ENCODE data around the gene COPG1. TPM values are rescaled to one million over a fixed set of nuclear protein-coding genes. Genes with fewer than 3 reads are reported as not detected.
"Not testable (repeated sequence)": the region's sequence is repeated elsewhere in the genome, so short reads cannot be mapped to it uniquely, and the experiment has no call there.

The COPG1 gene
- total and polyA plus RNA-seq, 4 experiments from 2014 or later = 67.4 to 147 (median 129) TPM

GRCh38 chr3:129240436-129240835 is 9.0 kb upstream of the COPG1 start:
- peaks cover 7 to 20% (median 15%) of the 10 kb centered on the region in 4 donors for H3K4me1 Mint-ChIP-seq
- H3K36me3 Mint-ChIP-seq = no peaks in the 10 kb centered on the region
- ChIA-PET POLR2A (ENCODE audit: partially characterized antibody) (no interaction called here), CTCF (ENCODE audit: partially characterized antibody) (interaction anchor here (1.1 to 2.3 kb wide), 2 partner anchors 187 to 270 kb away, joined by 9 to 13 read pairs; no protein-coding TSS in a partner anchor)
- Histone ChIP-seq H3K27ac (ENCODE audit: low read depth, low read length) (no peak overlapping the region), H3K4me1 (ENCODE audit: insufficient read depth, low read length) (peaks cover 29% of the 10 kb centered on the region), H3K4me3 (ENCODE audit: low read length in 2 of 2) (no peak overlapping the region), H3K27me3 (ENCODE audit: insufficient read depth, low read length) (no peaks in the 10 kb centered on the region), H3K9me3 (ENCODE audit: control insufficient read depth in 1 of 2, low read length in 2 of 2) (no peaks in the 10 kb centered on the region), H3K36me3 (ENCODE audit: insufficient read depth, low read length) (no peaks in the 10 kb centered on the region)
- H3K27me3 Mint-ChIP-seq = no peaks in the 10 kb centered on the region
- no peak overlapping the region for H3K27ac Mint-ChIP-seq
- H3K4me3 Mint-ChIP-seq = no peak overlapping the region
- DNase-seq = no peak
- intact Hi-C loops (cut with micrococcal nuclease) = no loop called here
- no peaks in the 10 kb centered on the region for H3K9me3 Mint-ChIP-seq

- Histone ChIP-seq H3K36me3 (ENCODE audit: insufficient read depth, low read length) (no peaks in the 10 kb centered on the region), H3K27ac (ENCODE audit: low read depth, low read length) (no peak overlapping the region), H3K4me1 (ENCODE audit: insufficient read depth, low read length) (peaks cover 23% of the 10 kb centered on the region), H3K4me3 (ENCODE audit: low read length in 2 of 2) (no peak overlapping the region), H3K27me3 (ENCODE audit: insufficient read depth, low read length) (no peaks in the 10 kb centered on the region), H3K9me3 (ENCODE audit: control insufficient read depth in 1 of 2, low read length in 2 of 2) (no peaks in the 10 kb centered on the region)
- intact Hi-C loops (cut with micrococcal nuclease) = loop anchor here (1.0 to 5.0 kb wide), 4 partner anchors 192 to 628 kb away; no protein-coding TSS in a partner anchor
- POLR2A ChIA-PET (ENCODE audit: partially characterized antibody) = interaction anchor here (0.9 to 6.9 kb wide), 12 partner anchors 62 to 322 kb away, joined by 3 to 90 read pairs (median 4); partner anchors contain the start of genes CFAP92 and CNBP
- peaks cover 3 to 11% of the 10 kb centered on the region in 2 donors for H3K36me3 Mint-ChIP-seq
- CTCF ChIA-PET (ENCODE audit: partially characterized antibody) = interaction anchor here (0.6 to 9.4 kb wide), 35 partner anchors 7 to 627 kb away, joined by 3 to 253 read pairs (median 6); partner anchors contain the start of gene CFAP92
- H3K9me3 Mint-ChIP-seq = no peaks in the 10 kb centered on the region
- H3K4me1 Mint-ChIP-seq = peaks cover 10 to 36% (median 23%) of the 10 kb centered on the region in 4 donors
- H3K27ac Mint-ChIP-seq = peak overlapping the region in 1 of 7 donors; percentile 20
- no peaks in the 10 kb centered on the region for H3K27me3 Mint-ChIP-seq
- no peak overlapping the region for H3K4me3 Mint-ChIP-seq
- DNase-seq = no peak
These were observed 4.3 kb upstream of the COPG1 start for GRCh38 chr3:129245141-129245540.

- Mint-ChIP-seq H3K4me3 (peak overlapping the region in 1 of 8 donors; percentile 16), H3K36me3 (peaks cover 3 to 17% of the 10 kb centered on the region in 2 donors), H3K27ac (peak overlapping the region in 5 of 7 donors; percentile 2 to 23 (median 6)), H3K4me1 (peaks cover 16 to 42% (median 29%) of the 10 kb centered on the region in 4 donors)
- not testable (repeated sequence) for H3K27ac ChIP-seq (ENCODE audit: low read depth, low read length); H3K27me3 Mint-ChIP-seq; H3K9me3 Mint-ChIP-seq; H3K36me3 ChIP-seq (ENCODE audit: insufficient read depth, low read length); H3K4me3 ChIP-seq (ENCODE audit: low read length in 2 of 2); H3K27me3 ChIP-seq (ENCODE audit: insufficient read depth, low read length); H3K9me3 ChIP-seq (ENCODE audit: control insufficient read depth in 1 of 2, low read length in 2 of 2)
- peak; percentile 75 to 81 (median 79) for DNase-seq
- H3K4me1 ChIP-seq (ENCODE audit: insufficient read depth, low read length) = peaks cover 24% of the 10 kb centered on the region
- CTCF ChIA-PET (ENCODE audit: partially characterized antibody) = interaction anchor here (0.7 to 9.4 kb wide), 43 partner anchors 8 to 628 kb away, joined by 3 to 253 read pairs (median 6); partner anchors contain the start of genes CFAP92 and CNBP
- POLR2A ChIA-PET (ENCODE audit: partially characterized antibody) = interaction anchor here (0.6 to 6.9 kb wide), 14 partner anchors 62 to 565 kb away, joined by 3 to 90 read pairs (median 4); partner anchors contain the start of genes CFAP92 and CNBP
- intact Hi-C loops (cut with micrococcal nuclease) = loop anchor here (1.0 to 5.0 kb wide), 4 partner anchors 192 to 628 kb away; no protein-coding TSS in a partner anchor
These were observed 3.6 kb upstream of the COPG1 start for GRCh38 chr3:129245641-129246306.

GRCh38 chr3:129246636-129247035 is 2.8 kb upstream of the COPG1 start:
- Mint-ChIP-seq H3K36me3 (peaks cover 3 to 17% of the 10 kb centered on the region in 2 donors), H3K4me1 (peaks cover 16 to 47% (median 30%) of the 10 kb centered on the region in 4 donors), H3K27ac (no peak overlapping the region), H3K9me3 (no peaks in the 10 kb centered on the region), H3K4me3 (peak overlapping the region in 3 of 8 donors; percentile 7 to 33 (median 10)), H3K27me3 (no peaks in the 10 kb centered on the region)
- intact Hi-C loops (cut with micrococcal nuclease) = loop anchor here (5.0 kb wide), 1 partner anchor 629 kb away; no protein-coding TSS in a partner anchor
- no peak overlapping the region for H3K27ac ChIP-seq (ENCODE audit: low read depth, low read length)
- no peak for DNase-seq
- CTCF ChIA-PET (ENCODE audit: partially characterized antibody) = interaction anchor here (1.0 to 9.4 kb wide), 29 partner anchors 9 to 280 kb away, joined by 3 to 253 read pairs (median 8); partner anchors contain the start of gene CFAP92
- H3K4me1 ChIP-seq (ENCODE audit: insufficient read depth, low read length) = peaks cover 24% of the 10 kb centered on the region
- H3K4me3 ChIP-seq (ENCODE audit: low read length in 2 of 2) = no peak overlapping the region
- no peaks in the 10 kb centered on the region for H3K36me3 ChIP-seq (ENCODE audit: insufficient read depth, low read length)
- no peaks in the 10 kb centered on the region for H3K27me3 ChIP-seq (ENCODE audit: insufficient read depth, low read length)
- H3K9me3 ChIP-seq (ENCODE audit: control insufficient read depth in 1 of 2, low read length in 2 of 2) = no peaks in the 10 kb centered on the region
- POLR2A ChIA-PET (ENCODE audit: partially characterized antibody) = interaction anchor here (1.6 to 6.9 kb wide), 4 partner anchors 67 to 276 kb away, joined by 4 to 90 read pairs (median 12); a partner anchor contains a TSS

- Mint-ChIP-seq H3K9me3 (no peaks in the 10 kb centered on the region), H3K36me3 (peaks cover 17 to 32% of the 10 kb centered on the region in 2 donors), H3K27ac (peak overlapping the region; percentile 92 to 98 (median 97)), H3K27me3 (no peaks in the 10 kb centered on the region), H3K4me3 (peak overlapping the region; percentile 91 to 98 (median 96)), H3K4me1 (peaks cover 18 to 62% (median 41%) of the 10 kb centered on the region in 4 donors)
- H3K4me3 ChIP-seq (ENCODE audit: low read length in 2 of 2) = peak overlapping the region; percentile 88 to 91
- peak overlapping the region; percentile 92 for H3K27ac ChIP-seq (ENCODE audit: low read depth, low read length)
- H3K27me3 ChIP-seq (ENCODE audit: insufficient read depth, low read length) = no peaks in the 10 kb centered on the region
- CTCF ChIA-PET (ENCODE audit: partially characterized antibody) = interaction anchor here (0.8 to 9.4 kb wide), 8 partner anchors 9 to 278 kb away, joined by 3 to 253 read pairs (median 10); a partner anchor contains a TSS
- POLR2A ChIA-PET (ENCODE audit: partially characterized antibody) = interaction anchor here (1.1 to 6.9 kb wide), 12 partner anchors 10 to 631 kb away, joined by 3 to 90 read pairs (median 15); partner anchors contain the start of genes CNBP and HMCES
- H3K9me3 ChIP-seq (ENCODE audit: control insufficient read depth in 1 of 2, low read length in 2 of 2) = no peaks in the 10 kb centered on the region
- peaks cover 14% of the 10 kb centered on the region for H3K36me3 ChIP-seq (ENCODE audit: insufficient read depth, low read length)
- no peak for DNase-seq
- H3K4me1 ChIP-seq (ENCODE audit: insufficient read depth, low read length) = peaks cover 30% of the 10 kb centered on the region
- intact Hi-C loops (cut with micrococcal nuclease) = loop anchor here (2.0 to 5.0 kb wide), 2 partner anchors 66 to 631 kb away; no protein-coding TSS in a partner anchor
These were observed 973 bp upstream of the COPG1 start for GRCh38 chr3:129248286-129248979.

- no peaks in the 10 kb centered on the region for H3K9me3 Mint-ChIP-seq
- no peak for DNase-seq
- ChIA-PET POLR2A (ENCODE audit: partially characterized antibody) (interaction anchor here (1.0 to 1.3 kb wide), 3 partner anchors 10 to 15 kb away, joined by 3 to 4 read pairs (median 4); no protein-coding TSS in a partner anchor), CTCF (ENCODE audit: partially characterized antibody) (interaction anchor here (1.3 to 3.0 kb wide), 4 partner anchors 10 to 282 kb away, joined by 3 to 19 read pairs (median 10); a partner anchor contains a TSS)
- no peaks in the 10 kb centered on the region for H3K27me3 ChIP-seq (ENCODE audit: insufficient read depth, low read length)
- no peaks in the 10 kb centered on the region for H3K9me3 ChIP-seq (ENCODE audit: control insufficient read depth in 1 of 2, low read length in 2 of 2)
- H3K4me3 ChIP-seq (ENCODE audit: low read length in 2 of 2) = no peak overlapping the region
- peaks cover 25% of the 10 kb centered on the region for H3K4me1 ChIP-seq (ENCODE audit: insufficient read depth, low read length)
- peak overlapping the region in 1 of 8 donors; percentile 41 for H3K4me3 Mint-ChIP-seq
- H3K36me3 Mint-ChIP-seq = peaks cover 47 to 70% of the 10 kb centered on the region in 2 donors
- peak overlapping the region in 2 of 7 donors; percentile 65 to 84 for H3K27ac Mint-ChIP-seq
- intact Hi-C loops (cut with micrococcal nuclease) = no loop called here
- H3K27ac ChIP-seq (ENCODE audit: low read depth, low read length) = no peak overlapping the region
- peaks cover 54% of the 10 kb centered on the region for H3K36me3 ChIP-seq (ENCODE audit: insufficient read depth, low read length)
- peaks cover 20 to 57% (median 34%) of the 10 kb centered on the region in 4 donors for H3K4me1 Mint-ChIP-seq
- no peaks in the 10 kb centered on the region for H3K27me3 Mint-ChIP-seq
These were observed 3.3 kb downstream of the COPG1 start for GRCh38 chr3:129252748-129253147.
